Stimulated activated CD4-positive, alpha-beta T cell treated with anti-CD3 and anti-CD28 coated beads, TNF-alpha, amount 100 ng/mL, for 1 hour (primary cell): ENCODE measurements around the gene SUSD1.
A peak's percentile ranks its signal among the peaks of the same experiment; 100 is the strongest.
"Not testable (repeated sequence)": the region's sequence is repeated elsewhere in the genome, so short reads cannot be mapped to it uniquely, and the experiment has no call there.

Experiments
- DNase-seq, 3 donors: peaks; one replicate each; pipeline ENCODE4 v3.0.0-alpha.2; 2020; ENCODE audit warnings: low read depth in 3 of 3, low spot score in 1 of 3

SUSD1 gene

DNA sequence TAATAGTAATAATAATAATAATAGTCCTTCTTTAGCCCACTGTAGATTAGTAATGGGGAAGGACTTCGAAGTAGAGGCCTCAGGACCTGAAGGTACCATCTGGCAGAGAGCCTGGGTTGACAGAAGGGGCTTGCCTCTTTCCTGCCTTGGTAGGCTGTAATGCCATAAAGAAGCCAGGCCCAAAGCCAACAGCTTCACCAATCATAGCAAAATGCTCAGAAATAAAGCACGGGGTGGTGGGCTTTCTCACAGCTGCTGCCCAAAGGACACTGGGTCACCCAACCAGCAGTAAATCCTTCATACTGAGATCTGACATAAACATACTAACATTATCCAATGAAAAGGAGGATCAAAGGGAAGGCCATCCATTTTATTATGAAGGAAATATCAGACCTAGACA, 70.7 kb downstream of the SUSD1 start:
- DNase-seq, result no peak

DNA sequence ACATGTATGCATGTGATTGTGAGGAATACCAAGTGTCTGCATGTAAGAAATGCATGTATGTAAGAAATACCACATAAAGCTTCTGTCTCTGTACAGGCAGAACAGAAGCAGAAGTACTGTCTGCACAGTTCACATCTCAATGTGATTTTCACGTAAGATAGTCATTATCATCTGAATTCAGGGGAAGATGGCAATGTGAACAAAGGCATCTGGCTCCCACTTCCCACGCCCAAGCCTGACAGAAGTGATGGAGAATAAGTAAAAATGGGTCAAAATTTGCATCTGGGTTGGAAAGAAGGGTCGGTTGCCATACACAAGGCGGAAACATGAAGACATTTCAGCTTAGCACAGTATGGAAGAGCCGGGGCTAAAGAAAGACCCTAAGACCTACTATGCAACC, 71.7 kb downstream of the SUSD1 start:
- no peak for DNase-seq

DNA sequence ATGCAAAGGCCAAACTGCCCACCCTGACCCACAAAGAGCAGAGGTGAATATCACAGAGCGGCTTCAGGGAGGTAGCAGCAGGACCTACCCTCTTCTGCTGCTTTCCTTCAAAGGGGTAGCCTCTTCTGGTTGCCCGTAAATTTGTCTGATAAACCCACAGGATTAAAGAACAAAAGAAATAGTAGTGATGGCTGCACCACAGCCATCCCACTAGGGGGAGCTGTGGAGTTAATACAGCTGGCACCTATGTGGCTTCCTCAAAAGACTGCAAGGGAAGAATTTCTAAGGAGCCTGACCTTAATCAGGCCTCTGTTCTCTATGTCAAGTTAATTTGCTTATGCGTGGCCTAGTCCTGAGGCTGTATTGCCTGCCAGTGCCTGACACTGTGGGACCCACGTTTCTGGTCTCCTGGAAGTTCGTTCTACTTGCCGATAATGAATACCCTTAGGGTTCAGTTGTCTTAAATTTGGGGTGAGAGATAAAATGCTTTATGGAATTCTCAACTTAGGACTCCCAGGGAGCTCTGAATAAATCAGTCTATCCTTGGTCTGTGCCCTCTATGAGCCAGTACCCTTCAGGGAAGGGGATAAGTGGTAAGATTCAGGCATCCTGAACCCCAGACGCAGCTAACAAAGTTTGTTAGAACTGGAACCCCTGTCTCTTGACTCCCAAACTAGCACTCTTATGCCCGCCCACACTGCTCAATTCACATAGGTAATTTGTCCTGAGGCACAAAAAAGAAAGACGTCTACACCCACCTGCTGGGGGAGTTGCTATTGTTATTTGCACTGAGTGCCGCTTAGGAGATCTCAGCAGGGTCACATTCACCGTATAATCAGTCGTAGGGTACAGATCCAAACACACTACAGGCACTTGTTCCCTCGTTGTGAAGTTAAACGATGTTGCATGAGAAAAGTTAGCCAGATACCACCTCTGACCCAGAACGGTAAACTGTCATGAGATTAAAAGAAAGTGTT, 77.1 kb downstream of the SUSD1 start:
- DNase-seq, result peak; percentile 17 to 38 (median 22)

DNA sequence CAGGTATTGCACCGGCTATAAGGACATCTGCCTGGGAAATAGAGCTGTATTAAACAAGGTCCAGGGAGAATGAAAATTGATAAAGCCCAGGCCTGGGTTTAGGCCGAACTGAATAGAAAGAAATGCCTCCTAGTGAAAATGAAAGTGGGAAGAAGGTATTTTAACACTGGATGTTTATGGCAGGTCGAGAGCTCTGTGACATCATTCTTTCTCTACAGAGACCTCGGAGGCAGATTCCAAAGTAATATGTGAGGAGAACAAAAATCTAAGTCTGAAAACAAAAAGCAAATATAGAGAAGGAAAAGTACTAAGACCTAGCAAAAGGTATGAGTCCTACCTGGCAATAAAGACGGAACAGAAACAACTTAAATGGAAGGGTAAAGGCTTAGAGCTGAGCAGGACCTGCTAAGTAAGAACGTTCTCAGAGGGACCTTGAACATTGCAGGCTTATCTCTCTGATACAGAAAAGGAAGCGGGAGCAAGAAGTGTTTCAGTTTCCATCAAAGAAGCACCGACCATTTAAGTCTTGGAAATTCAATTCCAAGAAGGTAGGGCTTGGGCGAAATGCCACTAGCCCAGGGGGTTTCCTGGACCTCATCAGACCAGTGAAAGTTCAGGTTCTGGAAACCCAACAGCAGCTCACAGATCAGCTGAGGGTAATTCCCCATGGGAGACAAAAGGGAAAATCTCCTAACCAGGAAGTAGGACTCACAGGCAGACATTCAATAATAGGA, 80.0 kb downstream of the SUSD1 start:
- no peak for DNase-seq

DNA sequence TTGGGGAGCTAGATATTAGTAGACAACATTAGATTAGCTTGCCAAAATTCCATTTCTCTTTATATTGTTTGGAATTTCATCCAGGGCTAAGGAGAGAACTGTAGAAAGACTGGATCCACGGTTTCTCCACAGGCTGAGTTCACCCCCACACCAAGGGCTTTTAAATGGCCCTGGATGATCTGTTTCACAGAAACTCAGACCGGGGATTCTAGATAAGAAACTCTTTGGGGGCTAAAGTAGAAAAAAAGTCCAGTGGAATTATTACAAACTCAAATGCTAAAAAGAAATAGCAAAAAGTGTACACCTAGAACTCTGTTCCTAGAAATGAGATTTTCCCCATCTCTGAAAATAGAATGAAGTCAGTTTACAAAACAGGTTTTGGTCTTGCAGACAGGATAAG, 80.9 kb downstream of the SUSD1 start:
- no peak for DNase-seq

DNA sequence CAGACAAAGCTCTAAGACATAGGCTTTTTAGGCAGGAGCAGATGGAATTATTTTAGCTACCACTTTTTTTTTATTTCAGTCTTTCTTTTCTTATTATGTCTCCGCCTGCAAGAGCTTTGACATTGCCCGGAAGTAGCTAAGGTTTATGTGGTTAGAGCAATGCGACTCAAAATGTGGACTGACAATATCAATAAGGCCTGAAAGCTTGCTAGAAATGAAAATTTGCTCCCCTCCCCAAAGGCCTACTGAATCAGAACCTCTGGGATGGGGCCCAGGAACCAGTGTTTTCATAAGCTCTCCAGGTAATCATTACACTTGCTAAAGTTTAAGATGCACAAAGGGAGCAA, 81.3 kb downstream of the SUSD1 start:
- DNase-seq, result no peak

DNA sequence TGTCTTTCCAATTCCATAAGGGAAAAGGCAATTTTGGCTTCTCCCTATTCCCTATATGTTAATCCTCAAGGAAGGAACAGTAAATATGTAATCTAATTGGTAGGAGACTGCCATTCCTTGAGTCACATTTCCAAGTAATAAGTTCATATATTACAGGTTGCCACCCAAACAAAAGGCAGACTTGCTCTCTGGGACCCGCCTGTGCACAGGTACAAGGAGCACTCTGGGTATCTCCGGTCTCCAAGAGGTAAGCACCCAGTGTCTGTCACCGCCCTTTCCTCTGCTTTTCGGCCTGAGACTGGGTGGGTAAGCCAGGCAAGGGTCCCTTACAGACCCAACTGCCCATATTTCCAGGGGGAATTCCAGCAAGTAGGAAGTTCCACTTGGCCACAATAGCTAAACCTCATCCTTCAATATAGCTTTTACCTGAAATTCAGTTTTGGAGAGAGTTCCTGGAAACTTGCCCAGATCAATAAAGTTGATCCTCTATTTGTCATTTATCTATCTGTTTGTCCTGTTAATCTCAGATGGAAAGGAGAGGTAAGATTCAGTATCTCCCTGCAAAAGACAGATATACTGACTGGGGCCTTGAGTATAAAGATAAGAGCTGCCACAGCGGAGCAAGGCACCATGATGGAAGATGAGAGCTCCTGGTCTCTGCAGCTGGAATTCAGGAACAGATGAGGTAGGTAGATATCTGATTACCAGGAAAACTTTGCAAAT, 81.8 kb downstream of the SUSD1 start:
- no peak for DNase-seq

DNA sequence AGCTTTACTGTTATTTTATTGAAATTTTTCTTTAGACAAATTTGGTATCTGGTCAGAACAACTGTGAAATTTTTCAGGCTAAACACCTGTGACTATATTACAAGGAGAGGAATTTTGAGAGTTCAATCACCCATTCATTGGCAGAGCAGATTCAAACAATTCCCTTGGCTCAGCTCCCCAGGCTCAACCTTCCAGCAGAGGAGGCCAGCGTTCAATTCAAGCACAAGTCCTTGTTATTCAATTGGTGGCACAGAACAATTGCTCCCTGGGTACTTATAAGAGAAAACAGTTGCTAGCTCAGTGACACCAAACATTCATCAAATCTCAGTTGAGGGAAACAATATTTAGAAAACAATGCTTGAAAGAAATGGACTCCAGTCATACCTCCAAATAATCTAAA, 83.3 kb downstream of the SUSD1 start:
- no peak for DNase-seq

DNA sequence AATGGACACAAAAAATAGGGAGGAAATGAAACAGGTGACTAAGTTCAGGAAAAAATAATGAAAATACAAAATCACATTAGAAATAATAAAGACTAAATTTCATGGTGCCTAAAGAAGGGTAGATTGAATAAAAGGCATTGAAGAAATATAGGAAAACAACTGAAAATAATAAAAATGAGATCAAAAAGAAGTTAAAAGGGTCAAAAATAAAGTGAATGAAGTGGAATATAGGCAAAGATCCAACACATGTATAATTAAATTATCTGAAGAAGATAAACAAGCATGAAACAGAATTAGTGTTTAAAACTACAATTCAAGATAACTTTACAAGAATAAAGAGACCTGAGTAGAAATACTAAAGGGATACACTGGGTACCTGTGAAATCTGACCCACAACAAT, 87.6 kb downstream of the SUSD1 start:
- no peak for DNase-seq

DNA sequence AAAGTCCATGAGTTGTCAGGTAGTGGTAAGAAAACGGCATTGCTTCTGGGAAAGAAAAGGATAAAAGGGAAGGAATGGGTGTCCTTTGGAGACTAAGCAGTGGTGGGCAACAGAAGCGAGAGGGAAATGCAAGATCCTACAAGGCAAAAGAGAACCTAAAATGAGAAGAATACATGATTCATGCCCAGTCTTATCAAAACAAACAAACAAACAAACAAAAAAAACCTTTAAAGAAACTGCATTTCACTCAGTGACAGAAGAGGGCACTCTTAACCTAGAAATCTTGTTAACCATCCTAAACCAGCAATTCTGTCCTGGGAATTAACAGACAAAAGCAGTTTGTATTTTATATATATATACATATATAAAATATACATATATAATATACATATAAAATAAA, 88.5 kb downstream of the SUSD1 start:
- DNase-seq, result no peak

DNA sequence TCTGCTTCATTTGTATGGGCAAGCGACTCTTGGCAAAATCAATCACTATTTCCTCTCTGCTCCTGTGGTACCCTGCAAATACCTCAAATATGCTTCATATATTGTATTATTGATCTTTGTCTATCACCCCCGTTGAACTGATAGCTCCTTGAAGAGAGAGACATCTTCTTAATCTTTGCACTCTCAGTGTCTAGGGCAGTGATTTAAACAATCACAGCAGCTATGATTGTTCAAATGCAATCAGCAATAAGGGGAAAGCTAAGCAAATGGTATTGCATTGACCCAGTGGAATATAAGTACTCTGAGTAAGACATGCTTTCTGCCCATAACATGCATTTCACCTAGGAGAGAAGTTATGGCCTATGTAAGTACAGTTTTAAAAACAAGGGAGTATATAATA, 90.2 kb downstream of the SUSD1 start:
- no peak for DNase-seq

DNA sequence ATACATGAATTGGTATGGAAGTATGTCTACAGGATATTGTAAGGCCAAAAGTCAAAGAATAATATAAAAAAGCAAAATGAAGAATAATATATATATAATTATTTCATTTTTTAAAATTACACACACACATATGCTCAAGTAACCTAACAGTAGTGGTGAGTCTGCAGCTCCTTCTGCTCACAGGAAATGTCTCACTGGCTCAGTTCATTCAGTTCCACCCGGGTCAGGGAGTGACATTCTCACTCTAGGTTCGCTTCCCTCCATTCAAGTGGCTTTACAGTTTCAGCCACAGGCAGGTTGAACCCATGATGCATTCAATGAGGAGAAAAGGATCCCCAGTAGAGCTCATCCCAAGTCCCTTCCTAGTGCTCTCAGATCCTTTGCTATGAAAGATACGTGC, 90.8 kb downstream of the SUSD1 start:
- DNase-seq, result no peak

DNA sequence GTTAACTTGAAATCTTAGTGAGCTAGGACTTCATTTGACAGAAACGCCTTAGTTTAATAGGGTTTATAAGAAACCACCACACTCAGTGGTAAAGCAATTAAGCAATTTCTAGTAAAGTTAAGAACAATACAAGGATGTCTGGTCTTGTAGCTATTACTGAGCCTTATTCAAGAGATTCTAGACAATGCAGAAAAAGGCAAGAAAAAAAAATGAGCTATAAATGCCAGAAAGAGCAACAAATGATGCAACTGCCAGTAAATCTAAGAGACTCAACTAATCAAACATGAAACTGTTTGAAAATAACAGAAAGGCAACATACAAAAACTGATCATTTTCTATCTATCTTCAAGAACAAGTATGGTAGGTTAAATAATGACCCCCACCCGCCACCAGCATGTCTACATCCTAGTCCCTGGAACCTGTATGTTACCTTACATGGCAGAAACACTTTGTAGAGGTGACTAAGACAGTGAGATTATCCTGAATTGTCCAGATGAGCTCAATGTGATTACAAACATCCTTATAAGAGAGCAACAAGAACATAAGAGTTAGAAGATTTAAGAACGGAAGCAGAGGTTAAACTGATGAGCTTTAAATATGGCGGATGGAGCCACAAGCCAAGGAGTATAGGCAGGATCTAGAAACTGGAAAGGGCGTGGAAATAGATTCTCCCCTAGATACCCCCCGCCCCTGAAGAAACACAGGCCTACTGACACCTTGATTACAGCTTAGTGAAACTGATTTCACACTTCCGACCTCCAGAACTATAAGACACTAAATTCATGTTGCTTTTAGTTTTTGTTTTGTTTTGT, 93.0 kb downstream of the SUSD1 start:
- no peak for DNase-seq

DNA sequence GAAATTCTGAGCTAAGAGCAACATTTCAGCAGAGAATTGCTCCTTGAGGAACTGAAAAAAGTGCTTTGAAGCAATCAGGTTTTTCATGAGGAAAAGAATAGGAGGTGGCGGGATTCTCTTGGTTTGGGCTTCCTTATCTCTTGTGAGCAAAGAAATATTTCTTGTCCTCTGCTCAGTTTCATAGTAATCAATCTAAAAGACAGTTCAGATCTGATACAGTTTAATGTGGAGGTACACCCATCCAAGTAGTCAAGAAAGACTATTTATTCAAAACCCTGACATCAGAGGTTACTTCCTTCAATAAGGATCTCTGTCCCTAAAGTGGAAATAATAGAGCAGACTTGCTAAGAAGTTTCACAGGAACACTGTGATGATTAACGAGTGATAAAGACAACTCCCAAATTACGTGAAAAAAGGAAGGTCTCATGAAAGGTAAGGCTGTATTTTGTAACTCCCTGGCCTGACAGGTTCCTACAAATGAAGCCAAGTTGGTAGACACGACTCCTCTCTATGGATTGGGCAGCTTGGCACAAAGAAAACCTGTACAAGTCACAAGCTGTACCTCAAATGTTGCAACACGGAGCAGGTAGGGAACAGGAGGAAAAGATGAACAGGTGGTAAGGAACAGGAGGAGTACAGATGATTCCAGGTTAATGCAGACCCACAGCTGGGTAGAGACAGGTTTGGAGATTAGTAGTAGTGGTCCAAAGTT, 94.1 kb downstream of the SUSD1 start:
- no peak for DNase-seq

DNA sequence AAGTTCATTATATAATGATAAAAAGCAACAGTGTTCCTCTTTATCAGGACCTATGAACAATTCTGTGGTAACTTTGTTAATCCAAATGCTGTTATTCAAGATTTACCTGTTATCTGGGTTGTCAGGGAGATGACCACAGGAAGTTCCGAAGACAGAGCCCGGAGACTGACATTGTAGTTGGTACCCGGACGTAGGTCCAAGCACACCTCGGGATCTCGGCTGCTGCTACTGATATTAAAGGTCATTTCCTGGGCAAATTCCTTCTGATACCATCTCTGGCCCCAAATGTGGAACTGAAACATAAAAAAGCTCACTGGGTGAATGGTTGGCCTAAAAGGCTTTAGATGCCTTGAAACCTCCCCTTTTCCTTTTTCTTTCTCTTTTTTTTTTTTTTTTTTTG, 96.7 kb downstream of the SUSD1 start:
- DNase-seq, result no peak

DNA sequence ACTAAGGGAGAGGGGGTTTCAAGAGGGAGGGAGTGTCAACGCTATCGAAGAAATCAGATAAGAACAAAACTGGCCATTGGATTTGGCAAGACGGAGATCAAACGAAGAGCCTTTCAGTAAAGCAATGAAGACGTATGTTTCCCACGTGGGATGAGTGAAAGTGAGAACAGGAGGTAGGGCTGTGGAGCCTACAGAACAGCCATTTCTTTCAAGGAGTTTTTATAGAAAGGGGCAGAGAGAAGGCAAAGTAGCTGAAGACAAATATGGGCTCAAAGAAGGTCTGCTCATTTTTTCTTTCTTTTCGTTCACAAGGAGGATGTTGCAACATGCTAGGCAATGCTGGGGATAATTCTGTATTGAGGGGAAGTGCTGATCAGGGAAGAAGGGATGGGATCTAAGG, 98.3 kb downstream of the SUSD1 start:
- no peak for DNase-seq

DNA sequence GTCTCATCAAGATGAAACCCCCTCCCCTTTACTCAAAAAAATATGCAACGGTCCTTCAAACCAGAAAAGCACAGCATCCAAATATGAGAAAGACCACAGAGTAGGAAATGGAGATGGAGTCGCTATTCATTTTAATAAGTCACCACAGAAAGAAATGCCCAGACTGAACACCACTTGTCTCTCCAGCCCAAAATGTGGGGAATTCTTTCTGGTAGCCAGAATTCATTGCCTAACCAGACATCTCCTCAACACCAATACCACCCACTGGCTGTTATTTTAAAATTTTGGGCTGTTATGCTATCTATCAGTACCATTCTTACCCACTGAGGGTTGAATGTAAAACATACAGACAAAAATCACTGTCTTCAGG, 100.1 kb downstream of the SUSD1 start:
- DNase-seq, result no peak

DNA sequence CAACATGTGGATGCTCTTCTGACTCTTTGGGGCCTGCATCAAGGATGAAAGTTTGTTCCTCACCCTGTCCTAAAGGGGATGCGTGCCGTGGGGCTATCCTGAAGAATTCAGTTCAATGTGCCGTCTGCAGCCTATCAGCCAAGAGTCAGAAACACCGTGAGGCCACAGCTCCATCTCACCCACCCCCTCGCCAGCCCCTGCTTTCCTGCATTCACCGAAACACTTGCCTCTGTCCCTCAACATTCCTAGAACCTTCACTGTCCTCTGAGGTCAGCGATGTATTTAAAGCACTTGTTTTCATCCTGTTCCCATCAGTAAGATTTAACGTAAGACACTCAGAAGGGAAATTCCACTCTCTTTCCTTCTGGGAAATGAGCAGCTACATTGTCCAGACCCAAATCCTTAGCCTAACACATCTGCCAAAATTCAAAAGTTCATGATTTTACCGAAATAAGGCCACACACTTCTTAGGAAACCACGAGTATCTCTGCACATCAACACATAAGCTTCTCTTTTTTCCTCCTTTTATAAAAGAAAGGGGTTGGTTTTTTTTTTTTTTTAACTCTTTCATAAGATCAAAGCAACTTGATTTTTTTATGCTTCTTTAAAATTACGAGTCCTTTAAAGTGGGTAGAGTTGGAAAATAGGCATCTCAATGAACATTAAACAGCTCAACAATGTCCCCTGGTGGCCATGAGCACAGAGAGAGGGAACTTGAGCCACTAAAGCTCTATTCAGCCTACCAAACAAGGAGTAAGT, 100.7 kb downstream of the SUSD1 start:
- DNase-seq, result peak; percentile 27 to 52 (median 48)

DNA sequence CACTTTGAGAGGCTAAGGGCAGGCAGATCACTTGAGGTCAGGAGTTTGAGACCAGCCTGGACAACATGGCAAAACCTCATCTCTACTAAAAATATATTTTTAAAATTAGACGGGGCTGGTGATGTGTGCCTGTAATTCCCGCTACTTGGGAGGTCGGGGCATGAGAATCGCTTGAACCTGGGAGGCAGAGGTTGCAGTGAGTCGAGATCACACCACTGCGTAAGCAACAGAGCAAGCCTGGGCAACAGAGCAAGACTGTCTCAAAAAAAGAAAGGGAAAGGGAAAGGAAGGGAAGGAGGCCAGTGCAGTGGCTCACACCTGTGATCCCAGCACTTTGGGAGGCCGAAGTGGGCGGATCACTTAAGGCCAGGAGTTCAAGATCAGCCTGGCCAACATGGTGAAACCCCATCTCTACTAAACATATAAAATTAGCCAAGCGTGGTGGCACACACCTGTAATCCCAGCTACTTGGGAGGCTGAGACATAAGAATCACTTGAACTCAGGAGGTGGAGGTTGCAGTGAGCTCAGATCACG, 101.4 kb downstream of the SUSD1 start:
- not testable (repeated sequence) for DNase-seq
